ENCODE data around the gene ZBTB39.

ZBTB39 gene

GRCh38 chr12:57027011-57027804 lies 20.9 kb upstream of the ZBTB39 start:
- TF ChIP-seq TEAD4 (IDR thresholded peaks at IDR 0.05) (no peak), EGR1 (IDR thresholded peaks at IDR 0.05) (no peak), RAD21 (IDR thresholded peaks at IDR 0.05; ENCODE audit: low read depth) (no peak), TCF12 (IDR thresholded peaks at IDR 0.05; ENCODE audit: low read depth) (no peak), CEBPB (IDR thresholded peaks at IDR 0.05) (no peak)
- TF ChIP-seq, protein P1, sequence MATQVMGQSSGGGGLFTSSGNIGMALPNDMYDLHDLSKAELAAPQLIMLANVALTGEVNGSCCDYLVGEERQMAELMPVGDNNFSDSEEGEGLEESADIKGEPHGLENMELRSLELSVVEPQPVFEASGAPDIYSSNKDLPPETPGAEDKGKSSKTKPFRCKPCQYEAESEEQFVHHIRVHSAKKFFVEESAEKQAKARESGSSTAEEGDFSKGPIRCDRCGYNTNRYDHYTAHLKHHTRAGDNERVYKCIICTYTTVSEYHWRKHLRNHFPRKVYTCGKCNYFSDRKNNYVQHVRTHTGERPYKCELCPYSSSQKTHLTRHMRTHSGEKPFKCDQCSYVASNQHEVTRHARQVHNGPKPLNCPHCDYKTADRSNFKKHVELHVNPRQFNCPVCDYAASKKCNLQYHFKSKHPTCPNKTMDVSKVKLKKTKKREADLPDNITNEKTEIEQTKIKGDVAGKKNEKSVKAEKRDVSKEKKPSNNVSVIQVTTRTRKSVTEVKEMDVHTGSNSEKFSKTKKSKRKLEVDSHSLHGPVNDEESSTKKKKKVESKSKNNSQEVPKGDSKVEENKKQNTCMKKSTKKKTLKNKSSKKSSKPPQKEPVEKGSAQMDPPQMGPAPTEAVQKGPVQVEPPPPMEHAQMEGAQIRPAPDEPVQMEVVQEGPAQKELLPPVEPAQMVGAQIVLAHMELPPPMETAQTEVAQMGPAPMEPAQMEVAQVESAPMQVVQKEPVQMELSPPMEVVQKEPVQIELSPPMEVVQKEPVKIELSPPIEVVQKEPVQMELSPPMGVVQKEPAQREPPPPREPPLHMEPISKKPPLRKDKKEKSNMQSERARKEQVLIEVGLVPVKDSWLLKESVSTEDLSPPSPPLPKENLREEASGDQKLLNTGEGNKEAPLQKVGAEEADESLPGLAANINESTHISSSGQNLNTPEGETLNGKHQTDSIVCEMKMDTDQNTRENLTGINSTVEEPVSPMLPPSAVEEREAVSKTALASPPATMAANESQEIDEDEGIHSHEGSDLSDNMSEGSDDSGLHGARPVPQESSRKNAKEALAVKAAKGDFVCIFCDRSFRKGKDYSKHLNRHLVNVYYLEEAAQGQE (IDR thresholded peaks at IDR 0.05; ENCODE audit: low read depth), result no peak
- TF ChIP-seq, protein P2, sequence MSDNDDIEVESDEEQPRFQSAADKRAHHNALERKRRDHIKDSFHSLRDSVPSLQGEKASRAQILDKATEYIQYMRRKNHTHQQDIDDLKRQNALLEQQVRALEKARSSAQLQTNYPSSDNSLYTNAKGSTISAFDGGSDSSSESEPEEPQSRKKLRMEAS (IDR thresholded peaks at IDR 0.05), result no peak

- TF ChIP-seq FOXM1 (IDR thresholded peaks at IDR 0.05; ENCODE audit: borderline replicate concordance, low read depth) (no peak), TCF12 (IDR thresholded peaks at IDR 0.05; ENCODE audit: low read depth) (no peak), ZBTB7A (IDR thresholded peaks at IDR 0.05; ENCODE audit: low read depth) (no peak), EGR1 (IDR thresholded peaks at IDR 0.05) (no peak), RAD21 (IDR thresholded peaks at IDR 0.05; ENCODE audit: low read depth) (no peak)
- TF ChIP-seq, protein P2 (IDR thresholded peaks at IDR 0.05), result no peak
Measured at GRCh38 chr12:57025196-57025595, 18.9 kb upstream of the ZBTB39 start.

- TF ChIP-seq RAD21 (IDR thresholded peaks at IDR 0.05; ENCODE audit: low read depth) (no peak), USF1 (IDR thresholded peaks at IDR 0.05) (no peak), CREB1 (IDR thresholded peaks at IDR 0.05; ENCODE audit: low read depth) (no peak), EP300 (IDR thresholded peaks at IDR 0.05; ENCODE audit: borderline replicate concordance) (no peak), TEAD4 (IDR thresholded peaks at IDR 0.05) (no peak), FOXM1 (IDR thresholded peaks at IDR 0.05; ENCODE audit: borderline replicate concordance, low read depth) (no peak)
Measured at GRCh38 chr12:57019983-57020719, 13.8 kb upstream of the ZBTB39 start.

DNA sequence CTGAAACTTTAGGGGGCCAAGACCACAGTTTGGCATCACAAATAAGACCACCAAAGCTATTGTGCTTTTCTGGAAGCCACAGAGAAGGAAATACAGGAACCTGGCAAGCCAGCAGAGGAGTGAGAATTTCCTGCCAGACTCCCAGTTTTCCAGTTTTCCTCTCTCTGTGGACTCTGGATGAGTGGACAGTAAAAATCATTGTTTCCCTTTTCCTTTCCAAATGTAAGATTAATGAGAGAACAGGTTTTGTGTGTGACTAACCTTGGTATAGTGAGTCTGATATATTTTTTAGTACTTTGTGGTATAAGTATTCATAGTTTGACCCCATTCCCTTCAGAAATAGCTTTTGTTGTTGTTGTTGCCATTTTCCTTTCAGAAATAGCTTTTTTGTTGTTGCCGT lies 12.6 kb upstream of the ZBTB39 start:
- TF ChIP-seq YY1 (IDR thresholded peaks at IDR 0.05; ENCODE audit: low read depth), result no peak
- TF ChIP-seq NFIC (IDR thresholded peaks at IDR 0.05), result no peak
- TF ChIP-seq TEAD4 (IDR thresholded peaks at IDR 0.05), result no peak
- no peak for TF ChIP-seq USF1 (IDR thresholded peaks at IDR 0.05)
- TF ChIP-seq RAD21 (IDR thresholded peaks at IDR 0.05; ENCODE audit: low read depth), result no peak
- TF ChIP-seq EP300 (IDR thresholded peaks at IDR 0.05; ENCODE audit: borderline replicate concordance), result no peak
- TF ChIP-seq TAF1 (IDR thresholded peaks at IDR 0.05; ENCODE audit: low read depth), result no peak
- TF ChIP-seq TCF12 (IDR thresholded peaks at IDR 0.05; ENCODE audit: low read depth), result no peak

- TF ChIP-seq FOXM1 (IDR thresholded peaks at IDR 0.05; ENCODE audit: borderline replicate concordance, low read depth), result no peak
- TF ChIP-seq CREB1 (IDR thresholded peaks at IDR 0.05; ENCODE audit: low read depth), result no peak
- TF ChIP-seq TAF1 (IDR thresholded peaks at IDR 0.05; ENCODE audit: low read depth), result no peak
- no peak for TF ChIP-seq EP300 (IDR thresholded peaks at IDR 0.05; ENCODE audit: borderline replicate concordance)
- no peak for TF ChIP-seq USF1 (IDR thresholded peaks at IDR 0.05)
- no peak for TF ChIP-seq RAD21 (IDR thresholded peaks at IDR 0.05; ENCODE audit: low read depth)
- no peak for TF ChIP-seq YY1 (IDR thresholded peaks at IDR 0.05; ENCODE audit: low read depth)
- TF ChIP-seq, protein P1 (IDR thresholded peaks at IDR 0.05; ENCODE audit: low read depth), result no peak
- no peak for TF ChIP-seq NFIC (IDR thresholded peaks at IDR 0.05)
- TF ChIP-seq TEAD4 (IDR thresholded peaks at IDR 0.05), result no peak
- TF ChIP-seq CEBPB (IDR thresholded peaks at IDR 0.05), result no peak
- TF ChIP-seq, protein P2 (IDR thresholded peaks at IDR 0.05), result no peak
- no peak for TF ChIP-seq EGR1 (IDR thresholded peaks at IDR 0.05)
- no peak for TF ChIP-seq ZBTB7A (IDR thresholded peaks at IDR 0.05; ENCODE audit: low read depth)
- no peak for TF ChIP-seq TCF12 (IDR thresholded peaks at IDR 0.05; ENCODE audit: low read depth)
Measured at GRCh38 chr12:57016348-57016747, 10.0 kb upstream of the ZBTB39 start, which contains the start of gene TAC3. Gene TAC3 (minus strand): TSS chr12:57016529. CDS start chr12:57015797, 732 bp downstream.
